GM20431 (cell line): Measurements from ENCODE around the gene CHRNG.

ENCODE experiments used
- in situ Hi-C: fragments of 300-500 bp; cut with MseI, MboI; formaldehyde crosslinking; loops from one replicate; pipeline ENCODE4 v1.15.0; 2020; ENCODE audit warnings: low sequenced_read_pairs; ENCODE audit not compliant: unreplicated experiment

CHRNG gene

GRCh38 chr2:232571026-232571474 lies 31.6 kb downstream of the CHRNG start:
- in situ Hi-C loops: no loop called here

DNA sequence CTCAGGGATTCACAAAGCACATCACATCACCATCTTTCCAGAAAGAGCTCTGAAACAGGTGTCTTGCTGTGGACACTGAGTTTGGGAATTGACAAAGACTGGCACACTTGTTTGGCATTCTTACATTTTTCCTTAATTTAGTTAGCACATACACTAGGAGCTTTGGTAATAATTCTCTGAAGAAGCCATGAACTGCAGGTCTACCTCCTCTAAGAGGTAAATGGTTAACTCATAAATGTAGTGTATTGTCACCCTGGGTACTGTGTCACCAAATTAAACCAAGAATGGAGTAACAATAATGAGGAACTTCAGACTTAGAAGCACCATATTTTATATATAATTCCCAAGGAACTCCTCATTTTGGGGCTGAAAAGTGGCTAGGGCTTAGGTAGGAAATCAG lies 33.5 kb downstream of the CHRNG start:
- in situ Hi-C loops: no loop called here

- in situ Hi-C loops: no loop called here
These were observed 34.4 kb downstream of the CHRNG start for GRCh38 chr2:232573771-232574435.

GRCh38 chr2:232574674-232575403 lies 35.3 kb downstream of the CHRNG start:
- in situ Hi-C loops: no loop called here

DNA sequence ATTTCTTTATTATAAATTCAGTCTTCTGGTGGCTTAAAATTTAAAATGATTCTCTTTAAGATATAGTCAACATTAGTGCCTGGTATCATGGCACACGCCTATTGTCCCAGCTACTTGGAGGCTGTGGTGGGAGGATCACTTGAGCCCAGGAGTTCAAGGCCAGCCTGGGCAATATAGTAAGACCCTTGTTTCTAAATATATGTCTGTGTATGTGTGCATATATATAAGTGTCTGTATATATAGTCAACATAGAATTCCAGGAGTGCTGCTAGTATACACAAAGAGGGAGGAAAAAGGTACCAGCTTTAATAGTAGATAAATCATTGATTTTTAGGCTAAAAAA lies 35.9 kb downstream of the CHRNG start:
- in situ Hi-C loops: no loop called here

GRCh38 chr2:232576995-232577394 lies 37.5 kb downstream of the CHRNG start:
- in situ Hi-C loops: no loop called here

DNA sequence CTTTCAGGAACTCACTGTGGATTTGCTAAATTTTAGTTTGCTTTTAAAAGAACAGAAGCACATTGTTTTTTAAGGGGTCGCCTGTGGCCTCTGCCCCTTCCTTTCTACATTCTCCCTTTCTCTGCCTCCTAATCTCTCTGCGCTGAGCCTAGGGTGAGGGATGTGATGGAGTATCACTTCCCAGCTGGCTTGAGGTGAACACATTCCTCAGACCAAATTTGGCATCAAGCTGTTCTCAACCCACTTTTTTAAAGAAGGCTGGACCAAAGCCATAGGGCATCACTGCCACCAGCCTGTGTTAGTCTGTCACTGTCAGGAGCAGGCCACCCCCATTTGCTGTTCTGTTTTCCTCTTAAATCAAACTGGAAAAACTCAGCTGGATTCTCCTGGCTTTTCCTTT lies 38.3 kb downstream of the CHRNG start:
- in situ Hi-C loops: no loop called here

DNA sequence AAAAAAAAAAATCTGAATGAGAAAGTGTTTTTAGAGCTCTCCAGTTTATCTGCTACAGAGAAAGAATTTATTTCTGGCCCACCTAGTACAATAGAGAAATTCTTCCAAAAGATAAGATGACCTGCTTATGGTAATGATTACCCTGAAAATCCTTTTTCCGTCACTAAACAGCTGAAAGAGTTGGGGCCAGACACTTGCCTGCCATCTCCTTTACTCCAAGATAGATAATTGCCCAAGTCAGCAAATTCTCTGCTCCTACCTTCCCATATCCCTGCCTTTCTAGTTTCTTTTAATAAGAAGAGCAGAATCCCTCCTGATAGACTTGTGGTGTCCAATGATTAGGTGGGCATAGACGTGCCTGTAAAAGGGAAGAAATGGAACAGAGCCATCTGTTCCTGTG lies 39.1 kb downstream of the CHRNG start:
- in situ Hi-C loops: no loop called here

- in situ Hi-C loops: no loop called here
These were observed 41.1 kb downstream of the CHRNG start for GRCh38 chr2:232580648-232580981.

- in situ Hi-C loops: no loop called here
These were observed 42.2 kb downstream of the CHRNG start for GRCh38 chr2:232581725-232582124.

DNA sequence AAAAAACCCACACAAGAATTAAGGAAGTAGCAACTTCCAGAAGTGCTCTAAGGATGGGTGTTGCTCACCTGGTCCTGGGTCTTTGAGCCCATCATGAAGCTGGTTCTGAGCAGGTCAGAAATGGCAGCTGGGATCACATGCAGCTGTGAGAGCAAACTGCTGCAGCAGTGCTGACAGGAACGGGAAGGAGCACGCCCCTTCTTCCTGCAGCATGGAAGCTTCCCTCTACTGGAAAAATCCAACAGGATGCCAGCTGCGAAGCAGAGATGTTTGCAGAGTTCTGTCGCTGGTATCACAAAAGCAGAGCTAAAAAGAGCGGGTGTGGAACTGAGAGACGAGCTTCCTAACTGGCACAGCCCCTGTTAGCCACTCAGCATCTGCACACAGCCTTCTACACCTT lies 44.7 kb downstream of the CHRNG start:
- in situ Hi-C loops: no loop called here

- in situ Hi-C loops: no loop called here
These were observed 47.5 kb downstream of the CHRNG start for GRCh38 chr2:232586943-232587505.

DNA sequence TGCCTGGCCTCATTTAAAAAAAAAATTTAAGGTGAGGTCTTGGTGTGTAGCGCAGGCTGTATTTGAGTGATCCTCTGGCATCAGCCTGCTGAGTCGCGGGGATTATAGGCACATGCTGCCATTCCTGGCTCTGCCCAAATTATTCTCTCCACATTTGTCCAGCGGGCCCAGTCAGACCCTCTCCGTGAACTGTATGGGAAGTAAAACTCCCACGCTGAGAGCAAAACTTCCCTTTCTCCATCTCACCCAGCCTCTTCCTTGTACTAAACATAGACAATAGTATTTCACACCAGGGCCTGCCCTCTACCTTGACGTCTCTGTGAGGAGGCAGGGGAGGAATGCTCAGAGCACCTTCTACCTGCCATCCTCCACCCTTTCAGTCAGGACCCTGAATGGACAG lies 48.0 kb downstream of the CHRNG start:
- in situ Hi-C loops: no loop called here

- in situ Hi-C loops: no loop called here
These were observed 48.5 kb downstream of the CHRNG start for GRCh38 chr2:232588031-232588430.

GRCh38 chr2:232588680-232589585 lies 49.4 kb downstream of the CHRNG start:
- in situ Hi-C loops: no loop called here

GRCh38 chr2:232592772-232593395 lies 53.4 kb downstream of the CHRNG start:
- in situ Hi-C loops: no loop called here

DNA sequence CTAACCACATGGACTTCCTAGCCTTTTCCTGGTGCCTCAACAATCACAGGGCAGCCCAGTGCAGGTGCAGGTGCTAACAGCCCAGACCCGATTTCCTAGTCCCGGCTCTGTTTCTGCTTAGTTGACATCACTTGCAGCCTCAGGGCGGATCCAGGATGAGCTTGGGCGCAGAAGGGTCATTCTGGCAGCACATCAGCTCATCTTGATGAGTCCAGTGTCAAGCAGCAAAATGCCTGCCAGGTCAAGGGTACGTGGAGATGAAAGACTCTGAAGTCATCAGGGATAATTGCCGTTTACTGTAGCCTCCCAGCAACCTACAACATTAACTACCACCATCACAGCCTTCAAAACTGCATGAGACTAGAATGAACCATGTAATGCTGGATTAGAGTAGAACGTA lies 54.5 kb downstream of the CHRNG start:
- in situ Hi-C loops: no loop called here
